ENCODE measurements around the gene INA.

Gene INA

DNA sequence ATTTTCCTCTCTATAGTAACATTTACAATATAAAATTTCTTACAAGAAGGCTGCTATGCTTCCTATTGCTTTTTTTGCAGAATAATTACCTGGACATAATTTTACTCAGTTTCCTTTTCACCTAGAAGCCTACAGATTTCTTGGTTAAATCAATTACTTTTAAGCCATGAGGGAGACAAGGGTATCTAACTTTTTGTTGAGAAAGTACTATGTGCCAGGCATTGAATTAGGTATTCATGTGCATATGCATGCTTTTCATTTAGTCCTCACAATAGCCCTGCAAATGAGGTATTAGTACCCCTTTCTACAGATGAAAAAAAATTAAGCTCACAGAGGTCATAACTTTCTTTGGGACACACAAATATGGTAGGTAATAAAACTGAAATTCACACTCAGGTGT, 57.6 kb downstream of the INA start:
- no peak for DNase-seq (ENCODE audit: low read depth, low spot score)
- no peak overlapping the region for H3K4me3 ChIP-seq (ENCODE audit: low read depth, low read length)
- TF ChIP-seq, protein P1, sequence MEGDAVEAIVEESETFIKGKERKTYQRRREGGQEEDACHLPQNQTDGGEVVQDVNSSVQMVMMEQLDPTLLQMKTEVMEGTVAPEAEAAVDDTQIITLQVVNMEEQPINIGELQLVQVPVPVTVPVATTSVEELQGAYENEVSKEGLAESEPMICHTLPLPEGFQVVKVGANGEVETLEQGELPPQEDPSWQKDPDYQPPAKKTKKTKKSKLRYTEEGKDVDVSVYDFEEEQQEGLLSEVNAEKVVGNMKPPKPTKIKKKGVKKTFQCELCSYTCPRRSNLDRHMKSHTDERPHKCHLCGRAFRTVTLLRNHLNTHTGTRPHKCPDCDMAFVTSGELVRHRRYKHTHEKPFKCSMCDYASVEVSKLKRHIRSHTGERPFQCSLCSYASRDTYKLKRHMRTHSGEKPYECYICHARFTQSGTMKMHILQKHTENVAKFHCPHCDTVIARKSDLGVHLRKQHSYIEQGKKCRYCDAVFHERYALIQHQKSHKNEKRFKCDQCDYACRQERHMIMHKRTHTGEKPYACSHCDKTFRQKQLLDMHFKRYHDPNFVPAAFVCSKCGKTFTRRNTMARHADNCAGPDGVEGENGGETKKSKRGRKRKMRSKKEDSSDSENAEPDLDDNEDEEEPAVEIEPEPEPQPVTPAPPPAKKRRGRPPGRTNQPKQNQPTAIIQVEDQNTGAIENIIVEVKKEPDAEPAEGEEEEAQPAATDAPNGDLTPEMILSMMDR (IDR thresholded peaks at IDR 0.05; ENCODE audit: low read depth, low read length), result no peak
- in situ Hi-C loops (cut with HindIII; ENCODE audit: low sequenced_read_pairs), result no loop called here

DNA sequence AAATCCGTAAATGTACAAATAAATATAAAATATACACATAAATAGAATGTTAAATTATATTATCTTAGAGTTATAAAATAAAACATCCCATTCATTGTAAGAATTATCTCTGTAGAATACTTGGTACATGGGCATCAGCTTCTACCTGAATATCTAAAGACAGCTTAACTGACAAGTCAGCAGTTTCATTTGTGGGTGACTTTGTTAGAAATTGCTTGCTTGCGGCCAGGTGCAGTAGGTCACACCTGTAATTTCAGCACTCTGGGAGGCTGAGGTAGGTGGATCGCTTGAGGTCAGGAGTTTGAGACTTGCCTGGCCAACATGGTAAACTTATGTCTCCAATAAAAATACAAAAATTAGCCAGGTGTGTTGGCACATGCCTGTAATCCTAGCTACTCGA, 59.4 kb downstream of the INA start:
- H3K4me3 ChIP-seq (ENCODE audit: low read depth, low read length), result no peak overlapping the region
- TF ChIP-seq, protein P1 (IDR thresholded peaks at IDR 0.05; ENCODE audit: low read depth, low read length), result no peak
- in situ Hi-C loops (cut with HindIII; ENCODE audit: low sequenced_read_pairs), result no loop called here
- no peak for DNase-seq (ENCODE audit: low read depth, low spot score)
